Cardiac fibroblast (primary cell): ENCODE results near the gene TPPP2.

Source experiments
- DNase-seq, 2 donors: peaks; one replicate each; pipeline versions ENCODE4 v3.0.0 to v3.0.0-alpha.2; 2010; ENCODE audit warnings: low read depth in 2 of 2
- H3K4me3 ChIP-seq, 2 donors: replicated peaks in 1 of 2; 1 replicate in 1 of 2; 2 replicates in 1 of 2; pipeline ENCODE4 v1.5.1; 2011; ENCODE audit warnings: low read depth in 2 of 2, low read length in 2 of 2, mild to moderate bottlenecking in 2 of 2, moderate library complexity in 1 of 2
- TF ChIP-seq, protein P1 (sequence below): IDR thresholded peaks from one replicate; pipeline ENCODE4 v1.5.1; 2011; ENCODE audit warnings: low read depth, mild to moderate bottlenecking, low read length, inconsistent platforms

Gene TPPP2

DNA sequence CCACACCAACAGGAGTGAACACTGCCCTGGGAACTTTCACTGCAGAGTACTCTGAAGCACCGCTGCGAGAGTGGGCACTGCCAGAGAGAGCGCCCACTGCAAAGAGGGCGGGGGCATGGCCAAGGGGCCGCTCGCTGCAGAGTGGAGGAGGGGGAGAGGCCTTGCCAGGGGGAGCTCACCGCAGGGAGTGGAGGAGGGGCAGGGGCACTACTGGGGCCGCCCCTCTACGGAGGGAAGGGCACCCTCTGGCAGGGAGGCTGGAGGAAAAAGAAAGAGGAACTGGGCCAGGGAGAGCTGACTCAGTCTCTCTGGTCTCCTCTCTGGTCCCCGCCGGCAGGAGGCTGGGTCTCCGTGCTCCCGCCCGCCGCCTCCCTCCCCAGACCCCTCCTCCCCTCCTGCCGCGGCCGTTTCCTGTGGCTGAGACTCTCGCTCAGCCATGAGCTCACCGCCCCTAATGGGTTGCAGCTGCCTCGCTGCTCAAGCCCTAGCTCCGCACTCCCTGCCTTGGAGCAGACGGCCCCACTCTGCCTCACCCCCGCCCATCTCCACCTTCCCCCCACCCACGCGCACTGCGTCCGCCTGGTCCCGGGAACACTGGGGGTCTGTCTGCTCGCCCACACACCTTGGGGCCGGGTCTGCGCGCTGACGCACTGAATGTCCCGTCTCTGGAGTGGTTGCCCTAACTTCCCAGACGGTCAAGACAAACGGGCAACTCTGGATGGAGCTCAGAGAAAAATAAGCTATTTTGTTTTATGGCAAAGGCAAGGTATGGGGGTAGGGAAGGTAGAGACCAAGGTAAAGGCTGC is 41.4 kb downstream of the TPPP2 start:
- DNase-seq, result peak; percentile 92 to 94
- TF ChIP-seq, protein P1, sequence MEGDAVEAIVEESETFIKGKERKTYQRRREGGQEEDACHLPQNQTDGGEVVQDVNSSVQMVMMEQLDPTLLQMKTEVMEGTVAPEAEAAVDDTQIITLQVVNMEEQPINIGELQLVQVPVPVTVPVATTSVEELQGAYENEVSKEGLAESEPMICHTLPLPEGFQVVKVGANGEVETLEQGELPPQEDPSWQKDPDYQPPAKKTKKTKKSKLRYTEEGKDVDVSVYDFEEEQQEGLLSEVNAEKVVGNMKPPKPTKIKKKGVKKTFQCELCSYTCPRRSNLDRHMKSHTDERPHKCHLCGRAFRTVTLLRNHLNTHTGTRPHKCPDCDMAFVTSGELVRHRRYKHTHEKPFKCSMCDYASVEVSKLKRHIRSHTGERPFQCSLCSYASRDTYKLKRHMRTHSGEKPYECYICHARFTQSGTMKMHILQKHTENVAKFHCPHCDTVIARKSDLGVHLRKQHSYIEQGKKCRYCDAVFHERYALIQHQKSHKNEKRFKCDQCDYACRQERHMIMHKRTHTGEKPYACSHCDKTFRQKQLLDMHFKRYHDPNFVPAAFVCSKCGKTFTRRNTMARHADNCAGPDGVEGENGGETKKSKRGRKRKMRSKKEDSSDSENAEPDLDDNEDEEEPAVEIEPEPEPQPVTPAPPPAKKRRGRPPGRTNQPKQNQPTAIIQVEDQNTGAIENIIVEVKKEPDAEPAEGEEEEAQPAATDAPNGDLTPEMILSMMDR, result no peak
- H3K4me3 ChIP-seq, result peak overlapping the region; percentile 67 to 76

DNA sequence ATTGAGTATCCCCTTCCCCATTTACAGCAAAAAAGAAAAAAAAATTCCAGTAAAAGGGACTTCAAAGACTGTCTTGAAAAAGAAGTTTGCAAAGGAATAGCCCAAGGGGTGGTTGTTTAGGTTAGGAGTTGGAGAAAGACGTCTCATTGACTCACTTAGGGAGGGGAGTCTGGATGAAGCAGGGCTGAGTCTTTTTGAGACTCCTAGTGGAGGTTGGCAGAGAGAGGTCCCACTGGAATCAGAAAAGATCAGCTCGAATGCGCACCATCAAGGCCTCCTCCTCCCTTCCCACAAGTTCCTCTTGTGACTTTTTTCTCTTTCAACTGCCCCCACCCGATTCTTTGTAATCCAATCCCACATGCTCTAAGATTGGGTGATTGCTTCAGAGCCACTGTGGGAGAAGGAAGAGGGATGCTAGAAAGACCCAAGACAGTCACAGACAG is 42.0 kb downstream of the TPPP2 start:
- TF ChIP-seq, protein P1, result peak; percentile 4
- peak; percentile 83 to 90 for DNase-seq
- peak overlapping the region; percentile 67 to 76 for H3K4me3 ChIP-seq

DNA sequence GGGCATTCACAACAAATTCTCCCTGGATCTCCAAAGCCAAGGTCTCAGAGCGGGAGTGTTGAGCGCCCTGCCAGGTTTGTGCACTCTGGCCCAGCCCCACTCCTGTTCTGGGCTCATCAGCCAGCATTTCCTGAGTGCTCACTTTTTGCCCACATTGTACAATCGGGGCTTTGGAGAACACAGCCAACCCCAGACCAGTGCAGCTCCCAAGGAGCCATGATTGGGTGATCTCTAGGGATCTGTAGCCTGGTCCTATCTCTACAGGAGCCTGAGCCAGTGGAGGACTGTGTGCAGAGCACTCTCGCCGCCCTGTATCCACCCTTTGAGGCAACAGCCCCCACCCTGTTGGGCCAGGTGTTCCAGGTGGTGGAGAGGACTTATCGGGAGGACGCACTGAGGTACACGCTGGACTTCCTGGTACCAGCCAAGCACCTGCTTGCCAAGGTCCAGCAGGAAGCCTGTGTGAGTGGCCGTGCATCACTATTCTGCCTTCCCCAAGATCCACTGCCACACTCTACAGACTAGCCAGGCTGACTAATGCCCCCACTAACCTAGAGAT is 42.8 kb downstream of the TPPP2 start:
- no peak for DNase-seq
- H3K4me3 ChIP-seq, result no peak overlapping the region
- TF ChIP-seq, protein P1, result no peak

- H3K4me3 ChIP-seq, result no peak overlapping the region
- DNase-seq, result no peak
- TF ChIP-seq, protein P1, result no peak
These were observed 43.9 kb downstream of the TPPP2 start for GRCh38 chr14:21073921-21074320.

DNA sequence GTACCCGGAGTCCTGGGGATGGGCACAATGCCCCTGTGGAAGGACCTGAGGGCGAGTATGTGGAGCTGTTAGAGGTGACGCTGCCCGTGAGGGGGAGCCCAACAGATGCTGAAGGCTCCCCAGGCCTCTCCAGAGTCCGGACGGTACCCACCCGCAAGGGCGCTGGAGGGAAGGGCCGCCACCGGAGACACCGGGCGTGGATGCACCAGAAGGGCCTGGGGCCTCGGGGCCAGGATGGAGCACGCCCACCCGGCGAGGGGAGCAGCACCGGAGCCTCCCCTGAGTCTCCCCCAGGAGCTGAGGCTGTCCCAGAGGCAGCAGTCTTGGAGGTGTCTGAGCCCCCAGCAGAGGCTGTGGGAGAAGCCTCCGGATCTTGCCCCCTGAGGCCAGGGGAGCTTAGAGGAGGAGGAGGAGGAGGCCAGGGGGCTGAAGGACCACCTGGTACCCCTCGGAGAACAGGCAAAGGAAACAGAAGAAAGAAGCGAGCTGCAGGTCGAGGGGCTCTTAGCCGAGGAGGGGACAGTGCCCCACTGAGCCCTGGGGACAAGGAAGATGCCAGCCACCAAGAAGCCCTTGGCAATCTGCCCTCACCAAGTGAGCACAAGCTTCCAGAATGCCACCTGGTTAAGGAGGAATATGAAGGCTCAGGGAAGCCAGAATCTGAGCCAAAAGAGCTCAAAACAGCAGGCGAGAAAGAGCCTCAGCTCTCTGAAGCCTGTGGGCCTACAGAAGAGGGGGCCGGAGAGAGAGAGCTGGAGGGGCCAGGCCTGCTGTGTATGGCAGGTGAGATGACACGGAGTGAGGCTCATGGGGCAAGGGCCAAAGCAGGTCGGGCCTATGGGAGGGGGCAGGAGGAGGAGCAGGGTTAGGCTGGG is 44.6 kb downstream of the TPPP2 start:
- DNase-seq, result no peak
- no peak overlapping the region for H3K4me3 ChIP-seq
- TF ChIP-seq, protein P1, result no peak

GRCh38 chr14:21075719-21076437 is 45.9 kb downstream of the TPPP2 start:
- TF ChIP-seq, protein P1, result no peak
- H3K4me3 ChIP-seq, result no peak overlapping the region

More at GRCh38 chr14:21075719-21076437, 45.9 kb downstream of the TPPP2 start:
- DNase-seq, result no peak
